ENCODE measurements around the gene PPME1.

- peak in 3 of 6 experiments; percentile 18 to 34 (median 27) for TF ChIP-seq CTCF (IDR thresholded peaks at IDR 0.05)
- TF ChIP-seq POLR2A (IDR thresholded peaks at IDR 0.05), result peak in 1 of 2 donors; percentile 91
These were observed at the start of gene PPME1, which contains the start of gene C2CD3 for GRCh38 chr11:74170694-74171629.
